ENCODE measurements around the gene CMTM7. TPM values are rescaled to one million over a fixed set of nuclear protein-coding genes. Genes with fewer than 3 reads are reported as not detected.

CMTM7 gene
- total RNA-seq, 1 donor from 2014 or later, result 5.8 TPM

DNA sequence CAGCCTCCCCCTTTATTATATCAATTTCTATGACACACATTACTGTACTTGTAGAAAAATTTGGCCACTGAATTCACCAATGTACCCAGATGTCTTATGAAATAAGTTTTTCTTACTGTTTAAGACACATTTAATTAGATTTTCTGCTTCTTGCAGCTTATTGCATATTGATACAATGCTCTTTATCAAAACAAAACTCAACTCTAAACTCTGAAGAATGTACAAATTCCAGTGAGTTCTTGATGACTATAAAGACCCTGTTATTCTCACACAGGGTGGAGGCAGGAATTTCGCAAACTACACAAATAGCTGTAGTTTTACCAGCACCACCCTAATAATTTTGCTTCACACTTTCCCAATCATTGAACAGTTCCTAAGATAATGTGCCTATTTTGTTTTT, 89.0 kb downstream of the CMTM7 start:
- TF ChIP-seq, protein P1, sequence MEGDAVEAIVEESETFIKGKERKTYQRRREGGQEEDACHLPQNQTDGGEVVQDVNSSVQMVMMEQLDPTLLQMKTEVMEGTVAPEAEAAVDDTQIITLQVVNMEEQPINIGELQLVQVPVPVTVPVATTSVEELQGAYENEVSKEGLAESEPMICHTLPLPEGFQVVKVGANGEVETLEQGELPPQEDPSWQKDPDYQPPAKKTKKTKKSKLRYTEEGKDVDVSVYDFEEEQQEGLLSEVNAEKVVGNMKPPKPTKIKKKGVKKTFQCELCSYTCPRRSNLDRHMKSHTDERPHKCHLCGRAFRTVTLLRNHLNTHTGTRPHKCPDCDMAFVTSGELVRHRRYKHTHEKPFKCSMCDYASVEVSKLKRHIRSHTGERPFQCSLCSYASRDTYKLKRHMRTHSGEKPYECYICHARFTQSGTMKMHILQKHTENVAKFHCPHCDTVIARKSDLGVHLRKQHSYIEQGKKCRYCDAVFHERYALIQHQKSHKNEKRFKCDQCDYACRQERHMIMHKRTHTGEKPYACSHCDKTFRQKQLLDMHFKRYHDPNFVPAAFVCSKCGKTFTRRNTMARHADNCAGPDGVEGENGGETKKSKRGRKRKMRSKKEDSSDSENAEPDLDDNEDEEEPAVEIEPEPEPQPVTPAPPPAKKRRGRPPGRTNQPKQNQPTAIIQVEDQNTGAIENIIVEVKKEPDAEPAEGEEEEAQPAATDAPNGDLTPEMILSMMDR (IDR thresholded peaks at IDR 0.05; ENCODE audit: insufficient read depth, low read length, severe bottlenecking), result no peak
- H3K4me3 ChIP-seq (ENCODE audit: low read depth, low read length), result no peak overlapping the region
- FAIRE-seq (no peak), DNase-seq (ENCODE audit: low read depth) (no peak)
- peaks cover 4% of the 10 kb centered on the region for H3K36me3 ChIP-seq (ENCODE audit: control insufficient read depth, insufficient read depth, low read length)
- no peaks in the 10 kb centered on the region for H3K27me3 ChIP-seq (ENCODE audit: control insufficient read depth, insufficient read depth, low read length)

DNA sequence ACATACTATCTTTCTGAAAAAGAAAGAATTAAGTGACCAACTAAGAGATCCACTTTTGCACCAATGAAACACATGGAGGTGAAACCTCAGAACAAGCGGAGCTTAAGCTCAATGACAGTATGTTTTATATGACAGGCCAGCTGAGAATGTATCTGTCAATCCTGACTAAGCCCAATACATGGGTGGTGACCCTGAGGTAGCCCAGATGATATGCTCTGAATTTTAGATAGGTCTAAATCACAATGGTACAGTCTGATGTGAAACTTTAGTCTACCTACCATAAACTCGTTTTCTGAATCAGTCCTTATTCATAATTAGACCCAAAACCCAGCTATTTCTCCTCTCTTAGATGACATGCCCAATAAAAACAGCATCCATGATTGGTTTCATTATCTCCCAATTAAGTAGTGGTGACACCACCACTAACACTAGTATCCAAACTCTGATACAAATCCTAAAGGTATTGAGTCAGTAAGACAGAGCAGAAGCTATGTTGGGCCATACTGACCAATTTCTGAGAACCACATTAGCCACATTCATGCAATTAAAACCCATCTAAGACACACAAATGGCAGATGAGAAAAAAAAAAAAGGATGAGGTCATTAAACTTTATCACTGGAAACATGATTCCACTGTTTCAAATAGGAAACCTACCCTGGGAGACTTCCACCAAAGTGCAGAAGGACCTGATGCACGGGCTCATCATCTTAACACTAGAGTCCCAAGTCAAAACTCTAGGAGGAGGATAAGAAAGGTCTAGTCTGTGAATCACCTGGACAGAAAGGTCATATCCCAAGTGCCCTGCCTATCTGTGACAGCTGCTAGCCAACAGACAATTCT, 90.4 kb downstream of the CMTM7 start:
- FAIRE-seq (peak; percentile 13), DNase-seq (ENCODE audit: low read depth) (no peak)
- TF ChIP-seq, protein P1 (IDR thresholded peaks at IDR 0.05; ENCODE audit: insufficient read depth, low read length, severe bottlenecking), result no peak
- Histone ChIP-seq H3K36me3 (ENCODE audit: control insufficient read depth, insufficient read depth, low read length) (peaks cover 3% of the 10 kb centered on the region), H3K4me3 (ENCODE audit: low read depth, low read length) (no peak overlapping the region), H3K27me3 (ENCODE audit: control insufficient read depth, insufficient read depth, low read length) (no peaks in the 10 kb centered on the region)

DNA sequence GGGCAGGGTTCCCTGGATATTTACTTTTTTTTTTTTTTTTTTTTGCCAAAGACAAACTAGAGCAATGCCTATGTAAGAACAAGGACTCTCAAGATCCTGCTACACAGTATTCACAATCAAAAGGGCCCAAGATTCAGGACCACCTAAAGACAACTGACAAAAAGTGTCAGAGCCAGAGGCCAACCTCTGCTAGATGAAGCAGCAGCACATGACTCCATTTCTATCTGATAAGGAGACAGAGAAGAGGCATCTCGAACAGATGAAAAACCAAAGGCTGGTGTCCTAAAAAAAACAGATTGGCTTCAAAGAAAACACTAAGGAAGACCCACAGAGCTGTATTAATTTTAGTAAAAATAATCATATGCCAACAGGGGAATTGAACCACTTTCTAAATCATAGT, 91.0 kb downstream of the CMTM7 start:
- Histone ChIP-seq H3K4me3 (ENCODE audit: low read depth, low read length) (no peak overlapping the region), H3K27me3 (ENCODE audit: control insufficient read depth, insufficient read depth, low read length) (no peaks in the 10 kb centered on the region), H3K36me3 (ENCODE audit: control insufficient read depth, insufficient read depth, low read length) (peaks cover 4% of the 10 kb centered on the region)
- DNase-seq (ENCODE audit: low read depth), result no peak
- TF ChIP-seq, protein P1 (IDR thresholded peaks at IDR 0.05; ENCODE audit: insufficient read depth, low read length, severe bottlenecking), result no peak
- FAIRE-seq, result no peak

DNA sequence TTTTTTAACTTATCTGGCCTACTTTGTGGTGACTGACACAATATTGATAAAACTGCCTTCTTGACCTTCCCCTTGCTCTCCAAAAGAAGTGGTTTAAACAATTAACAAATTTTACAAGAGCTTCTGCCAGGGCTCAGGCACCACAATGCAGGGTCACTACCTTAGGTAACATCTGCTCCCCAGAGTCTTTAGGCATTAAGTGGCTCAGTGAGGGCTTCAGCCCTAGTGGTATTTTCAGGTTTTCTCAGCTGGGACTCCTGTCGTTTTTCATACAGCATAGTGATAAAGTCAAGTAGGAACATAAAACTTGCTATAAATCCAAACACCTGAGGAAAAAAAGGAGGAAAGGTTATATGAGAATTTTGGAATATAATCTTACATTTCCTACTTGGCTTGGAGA, 92.1 kb downstream of the CMTM7 start:
- FAIRE-seq (no peak), DNase-seq (ENCODE audit: low read depth) (no peak)
- H3K4me3 ChIP-seq (ENCODE audit: low read depth, low read length), result no peak overlapping the region
- H3K36me3 ChIP-seq (ENCODE audit: control insufficient read depth, insufficient read depth, low read length), result peaks cover 4% of the 10 kb centered on the region
- TF ChIP-seq, protein P1 (IDR thresholded peaks at IDR 0.05; ENCODE audit: insufficient read depth, low read length, severe bottlenecking), result no peak
- H3K27me3 ChIP-seq (ENCODE audit: control insufficient read depth, insufficient read depth, low read length), result no peaks in the 10 kb centered on the region

DNA sequence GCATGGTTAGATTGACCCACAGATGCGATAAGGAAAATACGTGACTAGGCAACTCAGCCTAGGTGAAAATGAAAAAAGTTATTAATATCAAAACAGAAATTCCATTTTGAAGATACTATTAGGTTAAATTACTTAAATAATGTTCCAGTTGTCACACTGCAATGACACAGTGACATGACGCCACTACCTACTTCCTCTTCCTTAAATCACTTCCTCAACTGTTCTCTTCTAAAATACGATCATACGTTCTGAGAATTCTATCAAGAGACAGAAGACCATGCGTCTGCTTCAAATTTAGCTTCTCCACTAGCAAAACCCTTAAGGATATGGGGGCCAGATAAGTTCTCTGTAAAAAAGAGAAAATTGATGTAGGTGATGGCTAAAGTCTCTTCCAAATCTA, 92.8 kb downstream of the CMTM7 start:
- TF ChIP-seq, protein P1 (IDR thresholded peaks at IDR 0.05; ENCODE audit: insufficient read depth, low read length, severe bottlenecking), result no peak
- no peak overlapping the region for H3K4me3 ChIP-seq (ENCODE audit: low read depth, low read length)
- no peaks in the 10 kb centered on the region for H3K27me3 ChIP-seq (ENCODE audit: control insufficient read depth, insufficient read depth, low read length)
- H3K36me3 ChIP-seq (ENCODE audit: control insufficient read depth, insufficient read depth, low read length), result peaks cover 4% of the 10 kb centered on the region
- FAIRE-seq (no peak), DNase-seq (ENCODE audit: low read depth) (no peak)
